ENCODE data around the gene CFAP65. TPM values are rescaled to one million over a fixed set of nuclear protein-coding genes. Genes with fewer than 3 reads are reported as not detected.

Gene CFAP65
- total RNA-seq, 1 experiment from 2014 or later, result 0.34 TPM

DNA sequence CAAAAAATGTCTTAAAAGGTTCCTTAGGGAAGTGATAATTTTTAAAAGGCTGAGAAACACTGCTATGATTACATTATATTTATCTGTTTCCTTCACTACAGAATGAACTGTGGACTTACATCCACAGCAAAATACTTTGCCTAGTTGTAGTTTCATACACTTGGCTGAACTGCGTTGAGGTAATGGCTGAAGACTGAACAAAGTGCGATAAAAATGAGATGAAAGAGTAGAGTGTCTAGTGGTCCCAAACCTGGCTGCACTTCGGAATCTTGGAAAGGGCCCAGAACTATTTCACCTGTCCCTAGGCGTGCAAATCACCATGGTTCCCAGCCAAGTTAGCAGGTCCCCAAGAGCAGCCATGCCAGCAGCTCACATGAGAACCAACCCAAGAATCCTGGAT, 37.6 kb upstream of the CFAP65 start:
- no peak for DNase-seq
- H3K27me3 Mint-ChIP-seq (ENCODE audit: insufficient read depth, unreplicated experiment), result no peaks in the 10 kb centered on the region
- peaks cover 27% of the 10 kb centered on the region for H3K4me1 Mint-ChIP-seq (ENCODE audit: low read depth, unreplicated experiment)
- TF ChIP-seq, protein P1, sequence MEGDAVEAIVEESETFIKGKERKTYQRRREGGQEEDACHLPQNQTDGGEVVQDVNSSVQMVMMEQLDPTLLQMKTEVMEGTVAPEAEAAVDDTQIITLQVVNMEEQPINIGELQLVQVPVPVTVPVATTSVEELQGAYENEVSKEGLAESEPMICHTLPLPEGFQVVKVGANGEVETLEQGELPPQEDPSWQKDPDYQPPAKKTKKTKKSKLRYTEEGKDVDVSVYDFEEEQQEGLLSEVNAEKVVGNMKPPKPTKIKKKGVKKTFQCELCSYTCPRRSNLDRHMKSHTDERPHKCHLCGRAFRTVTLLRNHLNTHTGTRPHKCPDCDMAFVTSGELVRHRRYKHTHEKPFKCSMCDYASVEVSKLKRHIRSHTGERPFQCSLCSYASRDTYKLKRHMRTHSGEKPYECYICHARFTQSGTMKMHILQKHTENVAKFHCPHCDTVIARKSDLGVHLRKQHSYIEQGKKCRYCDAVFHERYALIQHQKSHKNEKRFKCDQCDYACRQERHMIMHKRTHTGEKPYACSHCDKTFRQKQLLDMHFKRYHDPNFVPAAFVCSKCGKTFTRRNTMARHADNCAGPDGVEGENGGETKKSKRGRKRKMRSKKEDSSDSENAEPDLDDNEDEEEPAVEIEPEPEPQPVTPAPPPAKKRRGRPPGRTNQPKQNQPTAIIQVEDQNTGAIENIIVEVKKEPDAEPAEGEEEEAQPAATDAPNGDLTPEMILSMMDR (IDR thresholded peaks at IDR 0.05; ENCODE audit: insufficient read depth in 1 of 2, low read depth in 1 of 2, low read length in 1 of 2, severe bottlenecking in 1 of 2, unreplicated experiment in 1 of 2), result no peak
- H3K36me3 Mint-ChIP-seq (ENCODE audit: insufficient read depth, unreplicated experiment), result no peaks in the 10 kb centered on the region
- intact Hi-C loops (cut with micrococcal nuclease; ENCODE audit: unreplicated experiment), result no loop called here
- Histone ChIP-seq H3K4me1 (peaks cover 18% of the 10 kb centered on the region), H3K4me3 (ENCODE audit: low read depth, low read length) (no peak overlapping the region), H3K36me3 (ENCODE audit: control insufficient read depth, insufficient read depth, low read length) (peaks cover 4% of the 10 kb centered on the region; the same call in 1 of the 2 replicates), H3K9me3 (no peaks in the 10 kb centered on the region), H3K27me3 (replicated peaks; ENCODE audit: control insufficient read depth, insufficient read depth, low read length) (no peaks in the 10 kb centered on the region)
- no TSS peak for BruUV-seq (replicated peaks)
- no peak overlapping the region for H3K27ac Mint-ChIP-seq (ENCODE audit: unreplicated experiment)
- H3K4me3 Mint-ChIP-seq (ENCODE audit: unreplicated experiment), result no peak overlapping the region
- ChIA-PET CTCF (interaction anchor here (0.6 kb wide), 1 partner anchor 41 kb away, joined by 4 read pairs; no protein-coding TSS in a partner anchor), POLR2A (no interaction called here)
- no peaks in the 10 kb centered on the region for H3K9me3 Mint-ChIP-seq (ENCODE audit: unreplicated experiment)

DNA sequence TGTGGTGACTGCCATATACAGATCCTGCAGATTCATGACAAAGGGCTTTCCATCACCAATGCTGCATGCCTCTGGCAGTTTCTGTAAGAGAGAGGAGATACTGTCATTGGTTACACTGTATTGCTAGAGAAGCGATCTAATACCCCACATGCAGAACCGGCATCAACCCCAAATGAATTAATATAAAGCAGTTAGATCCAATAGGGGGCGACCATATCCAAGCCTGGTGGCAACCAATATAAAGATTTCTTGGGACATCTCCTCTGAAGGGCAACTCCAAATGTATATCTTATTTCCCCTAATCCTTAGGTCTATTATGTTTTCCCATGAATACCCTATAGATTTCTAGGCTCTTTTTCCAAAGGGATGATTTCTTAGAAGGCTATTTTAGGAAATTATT, 36.8 kb upstream of the CFAP65 start:
- Histone ChIP-seq H3K4me1 (peaks cover 27% of the 10 kb centered on the region), H3K9me3 (no peaks in the 10 kb centered on the region), H3K36me3 (ENCODE audit: control insufficient read depth, insufficient read depth, low read length) (peaks cover 4% of the 10 kb centered on the region; the same call in 1 of the 2 replicates), H3K4me3 (ENCODE audit: low read depth, low read length) (no peak overlapping the region), H3K27me3 (replicated peaks; ENCODE audit: control insufficient read depth, insufficient read depth, low read length) (no peaks in the 10 kb centered on the region)
- peaks cover 35% of the 10 kb centered on the region for H3K4me1 Mint-ChIP-seq (ENCODE audit: low read depth, unreplicated experiment)
- H3K36me3 Mint-ChIP-seq (ENCODE audit: insufficient read depth, unreplicated experiment), result no peaks in the 10 kb centered on the region
- DNase-seq, result no peak
- TF ChIP-seq, protein P1 (IDR thresholded peaks at IDR 0.05; ENCODE audit: insufficient read depth in 1 of 2, low read depth in 1 of 2, low read length in 1 of 2, severe bottlenecking in 1 of 2, unreplicated experiment in 1 of 2), result no peak
- ChIA-PET POLR2A (no interaction called here), CTCF (interaction anchor here (0.6 kb wide), 1 partner anchor 42 kb away, joined by 4 read pairs; no protein-coding TSS in a partner anchor)
- H3K9me3 Mint-ChIP-seq (ENCODE audit: unreplicated experiment), result no peaks in the 10 kb centered on the region
- intact Hi-C loops (cut with micrococcal nuclease; ENCODE audit: unreplicated experiment), result no loop called here
- no peak overlapping the region for H3K4me3 Mint-ChIP-seq (ENCODE audit: unreplicated experiment)
- H3K27me3 Mint-ChIP-seq (ENCODE audit: insufficient read depth, unreplicated experiment), result no peaks in the 10 kb centered on the region
- no peak overlapping the region for H3K27ac Mint-ChIP-seq (ENCODE audit: unreplicated experiment)
- no TSS peak for BruUV-seq (replicated peaks)

DNA sequence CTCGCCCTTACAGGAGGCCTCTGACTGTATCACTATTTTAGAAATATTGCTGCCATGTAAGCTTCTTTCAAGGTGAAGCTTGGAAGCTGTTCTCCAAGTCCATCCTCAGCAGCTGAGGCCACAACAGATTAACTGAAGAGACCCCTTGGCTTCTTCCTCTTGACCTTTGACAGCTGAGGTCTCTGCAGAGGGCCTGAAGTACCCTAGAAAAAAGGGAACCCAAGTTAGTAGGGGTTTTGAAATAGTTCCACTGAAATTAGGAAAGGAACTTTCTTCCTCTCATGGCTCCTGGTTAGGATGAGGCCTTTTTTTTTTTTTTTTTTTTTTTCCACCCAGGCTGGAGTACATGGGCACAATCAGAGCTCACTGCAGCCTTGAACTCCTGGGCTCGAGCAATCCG, 34.9 kb upstream of the CFAP65 start:
- POLR2A ChIA-PET, result no interaction called here
- TF ChIP-seq, protein P1 (IDR thresholded peaks at IDR 0.05; ENCODE audit: insufficient read depth in 1 of 2, low read depth in 1 of 2, low read length in 1 of 2, severe bottlenecking in 1 of 2, unreplicated experiment in 1 of 2), result no peak
- Histone ChIP-seq H3K27me3 (replicated peaks; ENCODE audit: control insufficient read depth, insufficient read depth, low read length) (no peaks in the 10 kb centered on the region), H3K9me3 (no peaks in the 10 kb centered on the region), H3K4me1 (peaks cover 31% of the 10 kb centered on the region), H3K4me3 (ENCODE audit: low read depth, low read length) (no peak overlapping the region), H3K36me3 (ENCODE audit: control insufficient read depth, insufficient read depth, low read length) (peaks cover 4% of the 10 kb centered on the region; the same call in 1 of the 2 replicates)
- Mint-ChIP-seq H3K36me3 (ENCODE audit: insufficient read depth, unreplicated experiment) (no peaks in the 10 kb centered on the region), H3K27me3 (ENCODE audit: insufficient read depth, unreplicated experiment) (no peaks in the 10 kb centered on the region), H3K4me3 (ENCODE audit: unreplicated experiment) (no peak overlapping the region), H3K27ac (ENCODE audit: unreplicated experiment) (no peak overlapping the region), H3K4me1 (ENCODE audit: low read depth, unreplicated experiment) (peaks cover 35% of the 10 kb centered on the region), H3K9me3 (ENCODE audit: unreplicated experiment) (no peaks in the 10 kb centered on the region)
- no TSS peak for BruUV-seq (replicated peaks)
- DNase-seq, result no peak
- intact Hi-C loops (cut with micrococcal nuclease; ENCODE audit: unreplicated experiment), result no loop called here
- CTCF ChIA-PET, result interaction anchor here (0.6 to 0.7 kb wide), 2 partner anchors 15 to 40 kb away, joined by 3 to 5 read pairs; no protein-coding TSS in a partner anchor
